Subcutaneous abdominal adipose tissue (tissue), 5 donors: ENCODE data around the gene ADH1B.
"Not testable (repeated sequence)": the region's sequence is repeated elsewhere in the genome, so short reads cannot be mapped to it uniquely, and the experiment has no call there.

Experiments
- H3K27ac ChIP-seq: one replicate; pipeline ENCODE4 v1.7.0; 2013; ENCODE audit warnings: low read depth, mild to moderate bottlenecking, inconsistent platforms, low read length, moderate library complexity
- H3K27me3 ChIP-seq, 5 donors: one replicate each; pipeline ENCODE4 v1.7.0; 2013; ENCODE audit warnings: low read length in 5 of 5, inconsistent platforms in 1 of 5; ENCODE audit not compliant: control insufficient read depth in 5 of 5, insufficient read depth in 4 of 5
- H3K36me3 ChIP-seq, 5 donors: one replicate each; pipeline ENCODE4 v1.7.0; 2013; ENCODE audit warnings: low read length in 5 of 5; ENCODE audit not compliant: control insufficient read depth in 5 of 5, insufficient read depth in 5 of 5
- H3K4me1 ChIP-seq, 5 donors: one replicate each; pipeline ENCODE4 v1.7.0; 2013; ENCODE audit warnings: low read length in 5 of 5, mild to moderate bottlenecking in 3 of 5, moderate library complexity in 1 of 5; ENCODE audit not compliant: control insufficient read depth in 5 of 5, insufficient read depth in 5 of 5
- H3K4me3 ChIP-seq, 5 donors: one replicate each; pipeline ENCODE4 v1.7.0; 2013; ENCODE audit warnings: low read length in 5 of 5, low read depth in 1 of 5
- H3K9ac ChIP-seq, 5 donors: one replicate each; pipeline ENCODE4 v1.7.0; 2013; ENCODE audit warnings: low read length in 5 of 5, mild to moderate bottlenecking in 4 of 5, moderate library complexity in 3 of 5
- H3K9me3 ChIP-seq, 5 donors: one replicate each; pipeline ENCODE4 v1.7.0; 2013; ENCODE audit warnings: low read length in 5 of 5; ENCODE audit not compliant: control insufficient read depth in 5 of 5
- donor health status: healthy.
- donor health status: healthy.
- donor health status: healthy.
- donor health status: healthy.
- donor health status: healthy.

The ADH1B gene

GRCh38 chr4:99329876-99330275 lies 8.7 kb upstream of the ADH1B start:
- Histone ChIP-seq H3K9me3 (peaks cover 0 to 9% (median 4%) of the 10 kb centered on the region in 5 donors), H3K27me3 (no peaks in the 10 kb centered on the region), H3K4me3 (no peak overlapping the region), H3K9ac (no peak overlapping the region), H3K27ac (no peak overlapping the region), H3K36me3 (no peaks in the 10 kb centered on the region), H3K4me1 (peaks cover 0 to 10% (median 4%) of the 10 kb centered on the region in 5 donors)

GRCh38 chr4:99324979-99325378 lies 3.8 kb upstream of the ADH1B start:
- peak overlapping the region; percentile 94 for H3K27ac ChIP-seq
- H3K4me3 ChIP-seq, result no peak overlapping the region
- H3K27me3 ChIP-seq, result no peaks in the 10 kb centered on the region
- peak overlapping the region in 1 of 5 donors; percentile 24 for H3K9ac ChIP-seq
- peaks cover 0 to 44% (median 30%) of the 10 kb centered on the region in 5 donors for H3K4me1 ChIP-seq
- peaks cover 0 to 9% (median 4%) of the 10 kb centered on the region in 5 donors for H3K9me3 ChIP-seq
- H3K36me3 ChIP-seq, result no peaks in the 10 kb centered on the region

- H3K4me3 ChIP-seq, result no peak overlapping the region
- peaks cover 0 to 47% (median 30%) of the 10 kb centered on the region in 5 donors for H3K4me1 ChIP-seq
- peaks cover 0 to 9% (median 0%) of the 10 kb centered on the region in 5 donors for H3K9me3 ChIP-seq
- H3K27ac ChIP-seq, result peak overlapping the region; percentile 94
- H3K27me3 ChIP-seq, result no peaks in the 10 kb centered on the region
- H3K36me3 ChIP-seq, result peaks cover 0 to under 1% (median 0%) of the 10 kb centered on the region in 5 donors
- no peak overlapping the region for H3K9ac ChIP-seq
Observed at GRCh38 chr4:99324361-99324760, 3.2 kb upstream of the ADH1B start.

- Histone ChIP-seq H3K27ac (peak overlapping the region; percentile 94), H3K4me1 (peaks cover 0 to 51% (median 30%) of the 10 kb centered on the region in 5 donors), H3K9ac (no peak overlapping the region), H3K27me3 (no peaks in the 10 kb centered on the region), H3K9me3 (peaks cover 0 to 9% (median 0%) of the 10 kb centered on the region in 5 donors), H3K36me3 (peaks cover 0 to 7% (median 0%) of the 10 kb centered on the region in 5 donors), H3K4me3 (no peak overlapping the region)
Observed at GRCh38 chr4:99323756-99324155, 2.6 kb upstream of the ADH1B start.

GRCh38 chr4:99317811-99318210 lies 3.4 kb downstream of the ADH1B start:
- not testable (repeated sequence) for H3K9me3 ChIP-seq, H3K27me3 ChIP-seq
- H3K4me3 ChIP-seq, result peak overlapping the region; percentile 44 to 69 (median 61)
- H3K9ac ChIP-seq, result peak overlapping the region in 2 of 5 donors; percentile 27 to 91
- H3K36me3 ChIP-seq, result peaks cover 11 to 43% (median 27%) of the 10 kb centered on the region in 5 donors
- peaks cover 0 to 74% (median 37%) of the 10 kb centered on the region in 5 donors for H3K4me1 ChIP-seq
- peak overlapping the region; percentile 94 for H3K27ac ChIP-seq

GRCh38 chr4:99317354-99317753 lies 3.8 kb downstream of the ADH1B start:
- Histone ChIP-seq H3K4me1 (peaks cover 0 to 71% (median 41%) of the 10 kb centered on the region in 5 donors), H3K9ac (peak overlapping the region in 2 of 5 donors; percentile 52 to 70), H3K36me3 (peaks cover 11 to 48% (median 29%) of the 10 kb centered on the region in 5 donors), H3K27ac (peak overlapping the region; percentile 94), H3K4me3 (peak overlapping the region; percentile 44 to 69 (median 61)), H3K27me3 (no peaks in the 10 kb centered on the region), H3K9me3 (no peaks in the 10 kb centered on the region)

GRCh38 chr4:99315839-99316238 lies 5.4 kb downstream of the ADH1B start:
- no peaks in the 10 kb centered on the region for H3K9me3 ChIP-seq
- peak overlapping the region; percentile 94 for H3K27ac ChIP-seq
- H3K36me3 ChIP-seq, result peaks cover 18 to 62% (median 44%) of the 10 kb centered on the region in 5 donors
- H3K4me1 ChIP-seq, result peaks cover 0 to 72% (median 34%) of the 10 kb centered on the region in 5 donors
- H3K9ac ChIP-seq, result peak overlapping the region in 1 of 5 donors; percentile 70
- H3K27me3 ChIP-seq, result no peaks in the 10 kb centered on the region
- peak overlapping the region in 4 of 5 donors; percentile 17 to 59 (median 32) for H3K4me3 ChIP-seq

GRCh38 chr4:99314211-99314610 lies 7.0 kb downstream of the ADH1B start:
- H3K27ac ChIP-seq, result peak overlapping the region; percentile 94
- H3K9ac ChIP-seq, result peak overlapping the region in 2 of 5 donors; percentile 13 to 66
- no peak overlapping the region for H3K4me3 ChIP-seq
- H3K4me1 ChIP-seq, result peaks cover 0 to 71% (median 34%) of the 10 kb centered on the region in 5 donors
- no peaks in the 10 kb centered on the region for H3K27me3 ChIP-seq
- peaks cover 20 to 78% (median 53%) of the 10 kb centered on the region in 5 donors for H3K36me3 ChIP-seq
- H3K9me3 ChIP-seq, result no peaks in the 10 kb centered on the region

GRCh38 chr4:99310389-99310788 lies 10.8 kb downstream of the ADH1B start:
- H3K9me3 ChIP-seq, result no peaks in the 10 kb centered on the region
- no peaks in the 10 kb centered on the region for H3K27me3 ChIP-seq
- H3K4me1 ChIP-seq, result peaks cover 0 to 38% (median 15%) of the 10 kb centered on the region in 5 donors
- H3K36me3 ChIP-seq, result peaks cover 11 to 69% (median 49%) of the 10 kb centered on the region in 5 donors
- H3K27ac ChIP-seq, result peak overlapping the region; percentile 67
- no peak overlapping the region for H3K4me3 ChIP-seq
- H3K9ac ChIP-seq, result peak overlapping the region in 1 of 5 donors; percentile 8

GRCh38 chr4:99305638-99306400 lies 15.4 kb downstream of the ADH1B start:
- Histone ChIP-seq H3K27me3 (no peaks in the 10 kb centered on the region), H3K4me1 (peaks cover 0 to 15% (median 7%) of the 10 kb centered on the region in 5 donors), H3K9me3 (no peaks in the 10 kb centered on the region), H3K36me3 (peaks cover 4 to 39% (median 22%) of the 10 kb centered on the region in 5 donors), H3K27ac (peak overlapping the region; percentile 6), H3K4me3 (no peak overlapping the region), H3K9ac (no peak overlapping the region)
